Liver (tissue), 9 donors: ENCODE data around the gene TSPYL2. TPM values are rescaled to one million over a fixed set of nuclear protein-coding genes. Genes with fewer than 3 reads are reported as not detected.

ENCODE experiments used
- DNase-seq: peaks from one replicate; pipeline ENCODE4 v3.0.0-alpha.2; 2017; ENCODE audit warnings: low spot score
- H3K27ac ChIP-seq, 2 donors: one replicate each; pipeline ENCODE4 v1.7.0; 2013; ENCODE audit warnings: inconsistent platforms in 2 of 2, low read length in 2 of 2, control low read depth in 1 of 2, low read depth in 1 of 2, mild to moderate bottlenecking in 1 of 2
- H3K27me3 ChIP-seq, 4 donors: one replicate each; pipeline versions ENCODE4 v1.6.1 to v1.7.0; 2013; ENCODE audit warnings: low read length in 3 of 4, inconsistent platforms in 1 of 4, mild to moderate bottlenecking in 1 of 4, moderate library complexity in 1 of 4; ENCODE audit not compliant: control insufficient read depth in 4 of 4, insufficient read depth in 4 of 4
- H3K36me3 ChIP-seq, 4 donors: one replicate each; pipeline versions ENCODE4 v1.6.1 to v1.7.0; 2013; ENCODE audit warnings: low read length in 3 of 4, mild to moderate bottlenecking in 3 of 4, low read depth in 1 of 4, moderate library complexity in 1 of 4; ENCODE audit not compliant: control insufficient read depth in 4 of 4, insufficient read depth in 3 of 4
- H3K4me1 ChIP-seq, 4 donors: one replicate each; pipeline versions ENCODE4 v1.6.1 to v1.7.0; 2013; ENCODE audit warnings: low read length in 3 of 4, mild to moderate bottlenecking in 3 of 4, moderate library complexity in 1 of 4; ENCODE audit not compliant: control insufficient read depth in 4 of 4, insufficient read depth in 4 of 4
- H3K4me3 ChIP-seq, 3 donors: one replicate each; pipeline versions ENCODE4 v1.6.1 to v1.7.0; 2013; ENCODE audit warnings: low read length in 3 of 3, control low read depth in 1 of 3, low read depth in 1 of 3, mild to moderate bottlenecking in 1 of 3
- H3K9ac ChIP-seq, 2 donors: one replicate each; pipeline ENCODE4 v1.7.0; 2013; ENCODE audit warnings: low read length in 2 of 2, mild to moderate bottlenecking in 2 of 2, moderate library complexity in 2 of 2, control low read depth in 1 of 2, low read depth in 1 of 2
- H3K9me3 ChIP-seq, 4 donors: one replicate each; pipeline versions ENCODE4 v1.6.1 to v1.7.0; 2013; ENCODE audit warnings: low read length in 3 of 4; ENCODE audit not compliant: control insufficient read depth in 4 of 4
- EGR1 ChIP-seq, 2 donors: IDR thresholded peaks; 2 replicates each; pipeline ENCODE4 v1.6.1; 2016 to 2018; ENCODE audit warnings: antibody characterized with exemption in 2 of 2, low read depth in 2 of 2
- FOXA1 ChIP-seq: IDR thresholded peaks from 2 replicates; pipeline ENCODE4 v1.6.1; 2016; ENCODE audit warnings: antibody characterized with exemption
- GABPA ChIP-seq, 2 donors: IDR thresholded peaks in 1 of 2; conservative IDR thresholded peaks in 1 of 2; 2 replicates each; pipeline ENCODE4 v1.6.1; 2016; ENCODE audit warnings: antibody characterized with exemption in 2 of 2, mild to moderate bottlenecking in 1 of 2, moderate library complexity in 1 of 2
- HNF4A ChIP-seq, 2 donors: conservative IDR thresholded peaks; 2 replicates each; pipeline ENCODE4 v1.6.1; 2016; ENCODE audit warnings: antibody characterized with exemption in 2 of 2, mild to moderate bottlenecking in 2 of 2
- HNF4G ChIP-seq: IDR thresholded peaks from 2 replicates; pipeline ENCODE4 v1.6.1; 2016; ENCODE audit warnings: antibody characterized with exemption
- JUND ChIP-seq, 2 donors: IDR thresholded peaks; 2 replicates each; pipeline ENCODE4 v1.6.1; 2016; ENCODE audit warnings: antibody characterized with exemption in 2 of 2
- NR2F2 ChIP-seq: IDR thresholded peaks from 2 replicates; pipeline ENCODE4 v1.6.1; 2016; ENCODE audit warnings: antibody characterized with exemption
- RAD21 ChIP-seq, 2 donors: IDR thresholded peaks; 2 replicates each; pipeline ENCODE4 v1.6.1; 2016; ENCODE audit warnings: antibody characterized with exemption in 2 of 2, mild to moderate bottlenecking in 2 of 2
- RXRA ChIP-seq, 2 donors: IDR thresholded peaks; 2 replicates each; pipeline ENCODE4 v1.6.1; 2017 to 2018; ENCODE audit warnings: antibody characterized with exemption in 2 of 2, mild to moderate bottlenecking in 1 of 2
- SP1 ChIP-seq: IDR thresholded peaks from 2 replicates; pipeline ENCODE4 v1.6.1; 2018; ENCODE audit warnings: antibody characterized with exemption, mild to moderate bottlenecking
- TAF1 ChIP-seq: conservative IDR thresholded peaks from 2 replicates; pipeline ENCODE4 v1.6.1; 2016; ENCODE audit warnings: antibody characterized with exemption, mild to moderate bottlenecking
- WGBS: extraction: QIAGEN DNeasy Blood & Tissue Kit; methylation state at CpG from one replicate; pipeline ENCODE4 v1.1.7; 2013; 5-methylcytosine and 5-hydroxymethylcytosine counted together
- polyA plus RNA-seq, 2 donors: library from polyadenylated mRNA; stranded (reverse) in 1 of 2; unstranded in 1 of 2; fragments of 200-250 nt in 1 of 2; fragments of >200 nt in 1 of 2; fragmentation: Nextera tagmentation in 1 of 2; extraction: Ambion mirVana in 1 of 2; gene quantifications; one replicate each; pipeline versions ENCODE4 v1.2.1 to v1.2.3, GENCODE V29; 2013 to 2015
- total RNA-seq, 2 donors: library from RNA; depleted of rRNA; stranded (reverse); fragments of >200 nt; gene quantifications; one replicate each; pipeline ENCODE4 v1.2.3, GENCODE V29; 2014
- TF ChIP-seq, protein P1 (sequence below): IDR thresholded peaks from 2 replicates; pipeline ENCODE4 v1.6.1; 2016; ENCODE audit warnings: antibody characterized with exemption
- TF ChIP-seq, protein P2 (sequence below): IDR thresholded peaks from 2 replicates; pipeline ENCODE4 v1.6.1; 2016; ENCODE audit warnings: antibody characterized with exemption
- TF ChIP-seq, protein P3 (sequence below): IDR thresholded peaks from 2 replicates; pipeline ENCODE4 v1.6.1; 2016; ENCODE audit warnings: antibody characterized with exemption, mild to moderate bottlenecking
- TF ChIP-seq, protein P4 (sequence below): fragments of 150-350 bp; IDR thresholded peaks from 2 replicates; pipeline ENCODE4 v1.5.1; 2017; ENCODE audit warnings: improper control_type of control experiment, low read depth, low read length; ENCODE audit not compliant: missing input control
- donor health status: healthy.
- donor health status: healthy.
- donor health status: healthy.
- donor health status: healthy.
- donor health status: healthy.

Gene TSPYL2
- total and polyA plus RNA-seq, 4 donors, result 2.5 to 8.0 (median 4.8) TPM

DNA sequence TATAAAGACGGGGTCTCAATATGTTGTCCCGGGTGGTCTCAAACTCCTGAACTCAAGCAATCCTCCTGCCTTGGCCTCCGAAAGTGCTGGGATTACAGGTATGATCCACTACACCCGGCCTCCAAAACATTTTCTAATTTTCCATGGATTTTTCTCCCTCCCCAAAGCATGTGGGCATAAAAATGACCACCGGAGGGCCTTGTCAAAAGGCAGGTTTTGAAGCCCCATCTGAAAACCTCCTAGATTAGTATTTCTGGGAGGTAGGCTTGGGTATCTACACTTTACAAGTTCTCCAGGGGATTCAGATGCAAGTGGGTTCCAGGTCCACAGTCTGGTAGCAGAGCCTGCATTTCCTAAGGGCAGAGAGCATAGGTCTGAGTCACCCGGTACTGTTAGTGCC lies 34.9 kb upstream of the TSPYL2 start:
- WGBS, result 92% methylated on average over 6 of the region's 6 CpGs
- no peaks in the 10 kb centered on the region for H3K36me3 ChIP-seq
- H3K9ac ChIP-seq, result no peak overlapping the region
- no peak overlapping the region for H3K27ac ChIP-seq
- no peaks in the 10 kb centered on the region for H3K4me1 ChIP-seq
- no peaks in the 10 kb centered on the region for H3K9me3 ChIP-seq
- no peak for DNase-seq
- H3K4me3 ChIP-seq, result no peak overlapping the region
- TF ChIP-seq, protein P1, sequence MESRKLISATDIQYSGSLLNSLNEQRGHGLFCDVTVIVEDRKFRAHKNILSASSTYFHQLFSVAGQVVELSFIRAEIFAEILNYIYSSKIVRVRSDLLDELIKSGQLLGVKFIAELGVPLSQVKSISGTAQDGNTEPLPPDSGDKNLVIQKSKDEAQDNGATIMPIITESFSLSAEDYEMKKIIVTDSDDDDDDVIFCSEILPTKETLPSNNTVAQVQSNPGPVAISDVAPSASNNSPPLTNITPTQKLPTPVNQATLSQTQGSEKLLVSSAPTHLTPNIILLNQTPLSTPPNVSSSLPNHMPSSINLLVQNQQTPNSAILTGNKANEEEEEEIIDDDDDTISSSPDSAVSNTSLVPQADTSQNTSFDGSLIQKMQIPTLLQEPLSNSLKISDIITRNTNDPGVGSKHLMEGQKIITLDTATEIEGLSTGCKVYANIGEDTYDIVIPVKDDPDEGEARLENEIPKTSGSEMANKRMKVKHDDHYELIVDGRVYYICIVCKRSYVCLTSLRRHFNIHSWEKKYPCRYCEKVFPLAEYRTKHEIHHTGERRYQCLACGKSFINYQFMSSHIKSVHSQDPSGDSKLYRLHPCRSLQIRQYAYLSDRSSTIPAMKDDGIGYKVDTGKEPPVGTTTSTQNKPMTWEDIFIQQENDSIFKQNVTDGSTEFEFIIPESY, result no peak
- TF ChIP-seq FOXA1 (no peak), TAF1 (no peak), GABPA (IDR thresholded peaks at IDR 0.05 in 1 of 2, conservative IDR thresholded peaks at IDR 0.05 in 1 of 2) (no peak), JUND (IDR thresholded peaks at IDR 0.05) (no peak), HNF4G (no peak), RAD21 (IDR thresholded peaks at IDR 0.05) (no peak), RXRA (IDR thresholded peaks at IDR 0.05) (no peak), EGR1 (IDR thresholded peaks at IDR 0.05; ENCODE audit: low read depth in 2 of 2) (no peak), HNF4A (conservative IDR thresholded peaks at IDR 0.05) (no peak), NR2F2 (no peak), SP1 (no peak)
- TF ChIP-seq, protein P2, sequence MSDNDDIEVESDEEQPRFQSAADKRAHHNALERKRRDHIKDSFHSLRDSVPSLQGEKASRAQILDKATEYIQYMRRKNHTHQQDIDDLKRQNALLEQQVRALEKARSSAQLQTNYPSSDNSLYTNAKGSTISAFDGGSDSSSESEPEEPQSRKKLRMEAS, result no peak
- TF ChIP-seq, protein P3, sequence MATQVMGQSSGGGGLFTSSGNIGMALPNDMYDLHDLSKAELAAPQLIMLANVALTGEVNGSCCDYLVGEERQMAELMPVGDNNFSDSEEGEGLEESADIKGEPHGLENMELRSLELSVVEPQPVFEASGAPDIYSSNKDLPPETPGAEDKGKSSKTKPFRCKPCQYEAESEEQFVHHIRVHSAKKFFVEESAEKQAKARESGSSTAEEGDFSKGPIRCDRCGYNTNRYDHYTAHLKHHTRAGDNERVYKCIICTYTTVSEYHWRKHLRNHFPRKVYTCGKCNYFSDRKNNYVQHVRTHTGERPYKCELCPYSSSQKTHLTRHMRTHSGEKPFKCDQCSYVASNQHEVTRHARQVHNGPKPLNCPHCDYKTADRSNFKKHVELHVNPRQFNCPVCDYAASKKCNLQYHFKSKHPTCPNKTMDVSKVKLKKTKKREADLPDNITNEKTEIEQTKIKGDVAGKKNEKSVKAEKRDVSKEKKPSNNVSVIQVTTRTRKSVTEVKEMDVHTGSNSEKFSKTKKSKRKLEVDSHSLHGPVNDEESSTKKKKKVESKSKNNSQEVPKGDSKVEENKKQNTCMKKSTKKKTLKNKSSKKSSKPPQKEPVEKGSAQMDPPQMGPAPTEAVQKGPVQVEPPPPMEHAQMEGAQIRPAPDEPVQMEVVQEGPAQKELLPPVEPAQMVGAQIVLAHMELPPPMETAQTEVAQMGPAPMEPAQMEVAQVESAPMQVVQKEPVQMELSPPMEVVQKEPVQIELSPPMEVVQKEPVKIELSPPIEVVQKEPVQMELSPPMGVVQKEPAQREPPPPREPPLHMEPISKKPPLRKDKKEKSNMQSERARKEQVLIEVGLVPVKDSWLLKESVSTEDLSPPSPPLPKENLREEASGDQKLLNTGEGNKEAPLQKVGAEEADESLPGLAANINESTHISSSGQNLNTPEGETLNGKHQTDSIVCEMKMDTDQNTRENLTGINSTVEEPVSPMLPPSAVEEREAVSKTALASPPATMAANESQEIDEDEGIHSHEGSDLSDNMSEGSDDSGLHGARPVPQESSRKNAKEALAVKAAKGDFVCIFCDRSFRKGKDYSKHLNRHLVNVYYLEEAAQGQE, result no peak
- TF ChIP-seq, protein P4, sequence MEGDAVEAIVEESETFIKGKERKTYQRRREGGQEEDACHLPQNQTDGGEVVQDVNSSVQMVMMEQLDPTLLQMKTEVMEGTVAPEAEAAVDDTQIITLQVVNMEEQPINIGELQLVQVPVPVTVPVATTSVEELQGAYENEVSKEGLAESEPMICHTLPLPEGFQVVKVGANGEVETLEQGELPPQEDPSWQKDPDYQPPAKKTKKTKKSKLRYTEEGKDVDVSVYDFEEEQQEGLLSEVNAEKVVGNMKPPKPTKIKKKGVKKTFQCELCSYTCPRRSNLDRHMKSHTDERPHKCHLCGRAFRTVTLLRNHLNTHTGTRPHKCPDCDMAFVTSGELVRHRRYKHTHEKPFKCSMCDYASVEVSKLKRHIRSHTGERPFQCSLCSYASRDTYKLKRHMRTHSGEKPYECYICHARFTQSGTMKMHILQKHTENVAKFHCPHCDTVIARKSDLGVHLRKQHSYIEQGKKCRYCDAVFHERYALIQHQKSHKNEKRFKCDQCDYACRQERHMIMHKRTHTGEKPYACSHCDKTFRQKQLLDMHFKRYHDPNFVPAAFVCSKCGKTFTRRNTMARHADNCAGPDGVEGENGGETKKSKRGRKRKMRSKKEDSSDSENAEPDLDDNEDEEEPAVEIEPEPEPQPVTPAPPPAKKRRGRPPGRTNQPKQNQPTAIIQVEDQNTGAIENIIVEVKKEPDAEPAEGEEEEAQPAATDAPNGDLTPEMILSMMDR, result no peak
- peaks cover 0 to 3% (median 0%) of the 10 kb centered on the region in 4 donors for H3K27me3 ChIP-seq
